HUDEP-2 (cell line): ENCODE results near the gene PLAU.
"Not testable (repeated sequence)": the region's sequence is repeated elsewhere in the genome, so short reads cannot be mapped to it uniquely, and the experiment has no call there.

Experiments used
- DNase-seq, 76 experiments: peaks; one replicate each; lab custom pipeline; 2025; ENCODE audit not compliant: unreplicated experiment in 76 of 76; lab: John Stamatoyannopoulos, UW

PLAU gene

DNA sequence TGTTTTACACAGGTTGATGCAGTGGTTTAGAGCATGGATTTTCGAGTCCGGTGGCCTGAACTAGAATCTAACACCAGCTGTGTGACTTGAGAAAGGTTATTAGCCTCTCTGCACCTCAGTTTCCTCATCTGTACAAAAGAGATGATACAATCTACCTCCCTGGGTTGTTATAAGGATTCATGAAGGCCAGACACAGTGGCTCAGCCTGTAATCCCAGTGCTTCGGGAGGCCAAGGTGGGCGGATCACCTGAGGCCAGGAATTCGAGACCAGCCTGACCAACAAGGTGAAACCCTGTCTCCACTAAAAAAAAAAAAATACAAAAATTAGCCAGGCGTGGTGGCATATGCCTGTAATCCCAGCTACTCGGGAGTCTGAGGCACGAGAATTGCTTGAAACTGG, 8.5 kb downstream of the PLAU start:
- DNase-seq = not testable (repeated sequence)

DNA sequence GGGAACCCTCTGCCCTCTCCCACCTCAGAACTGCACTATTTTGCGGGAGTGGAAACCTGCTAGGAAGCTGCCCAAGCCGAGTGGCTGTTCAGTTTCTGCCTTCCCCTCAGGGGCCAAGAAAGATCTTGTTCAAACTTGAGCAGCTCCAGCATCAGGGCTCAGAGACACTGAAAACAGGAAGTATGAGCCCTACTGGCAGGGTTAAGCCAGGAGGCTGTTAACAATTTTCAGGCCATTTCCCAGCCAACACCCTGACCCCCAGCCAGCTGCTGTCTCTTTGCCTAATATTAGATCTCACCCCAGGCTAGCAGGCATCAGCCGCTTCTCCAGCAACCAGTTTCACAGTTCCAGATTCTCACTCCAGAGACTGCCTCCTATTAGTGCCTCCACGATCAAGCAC, 9.2 kb downstream of the PLAU start:
- no peak for DNase-seq

DNA sequence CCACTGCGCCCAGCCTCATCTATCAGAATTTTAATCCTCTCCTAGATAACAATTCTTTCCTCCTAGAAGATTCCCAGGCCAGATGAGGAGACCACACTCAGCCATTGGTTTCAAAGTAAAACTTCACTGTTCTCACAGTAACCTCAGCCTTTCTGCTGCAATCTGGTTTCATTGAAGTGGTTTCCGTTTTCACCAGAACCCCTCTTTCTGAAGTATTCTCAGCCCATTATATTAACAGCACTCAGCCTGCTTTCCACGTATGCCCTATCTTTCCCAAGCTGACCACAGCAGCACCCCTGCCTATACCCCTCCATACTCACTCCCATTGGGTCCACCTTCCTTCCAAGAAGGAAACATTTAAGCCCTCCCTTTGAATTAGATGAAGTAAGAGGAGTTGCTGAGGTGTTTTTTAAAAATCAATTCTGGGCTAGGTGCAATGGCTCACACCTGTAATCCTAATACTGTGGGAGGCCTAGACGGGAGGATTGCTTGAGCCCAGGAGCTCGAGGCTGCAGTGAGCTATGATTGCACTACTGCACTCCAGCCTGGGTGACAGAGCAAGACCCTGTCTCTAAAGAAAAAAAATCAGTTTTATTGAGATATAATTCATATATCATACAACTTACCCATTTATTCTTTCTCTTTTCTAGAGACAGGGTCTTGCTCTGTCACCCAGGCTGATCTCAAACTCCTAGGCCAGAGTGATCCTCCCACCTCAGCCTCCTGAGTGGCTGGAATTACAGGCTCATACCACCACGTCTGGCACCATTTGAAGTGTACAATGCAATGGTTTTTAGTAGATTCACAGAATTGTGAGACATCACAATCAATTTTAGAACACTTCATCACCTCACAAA, 11.3 kb downstream of the PLAU start:
- DNase-seq = no peak

DNA sequence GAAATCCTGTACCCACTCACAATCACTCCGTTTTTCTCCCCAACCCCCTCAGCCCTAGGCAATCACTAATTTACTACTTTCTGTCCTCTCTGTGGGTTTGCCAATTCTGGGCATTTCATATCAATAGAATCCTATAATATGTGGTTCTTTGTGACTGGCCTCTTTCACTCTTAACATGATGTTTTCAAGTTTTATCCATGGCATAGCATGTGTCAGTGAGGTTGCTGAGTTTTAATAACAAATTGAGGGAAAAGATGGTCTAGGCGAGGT, 11.9 kb downstream of the PLAU start:
- no peak for DNase-seq

DNA sequence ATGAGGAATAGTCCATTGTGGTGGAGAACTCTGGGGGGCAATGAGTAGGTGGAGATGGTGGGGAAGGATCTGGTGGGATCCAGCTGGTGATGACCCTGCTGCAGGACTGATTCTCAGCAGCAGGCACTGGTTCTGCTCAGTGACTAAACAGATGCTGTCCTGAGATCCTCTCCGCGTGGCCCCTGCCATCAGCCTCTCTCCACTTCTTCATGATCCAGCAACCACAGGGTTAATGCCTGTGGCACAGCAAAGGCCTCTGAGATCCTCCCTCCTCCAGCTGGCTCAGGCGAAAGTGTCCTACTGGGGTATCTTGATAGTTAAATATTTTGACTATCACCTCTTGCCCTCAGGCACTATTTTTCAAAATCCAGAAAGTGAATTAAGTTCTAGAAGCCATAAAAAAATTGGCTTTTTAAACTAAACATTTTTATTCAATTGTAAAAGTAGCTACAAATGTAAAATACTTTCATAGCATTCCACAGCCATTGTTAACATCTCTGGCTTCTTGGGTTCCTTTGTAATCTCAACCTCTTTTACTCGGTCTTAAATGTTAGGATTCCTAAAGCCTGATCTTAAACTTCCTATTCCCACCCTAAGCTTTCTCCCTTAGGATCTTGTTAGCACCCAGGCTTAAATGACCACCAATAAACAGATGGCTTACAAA, 13.1 kb downstream of the PLAU start:
- no peak for DNase-seq

DNA sequence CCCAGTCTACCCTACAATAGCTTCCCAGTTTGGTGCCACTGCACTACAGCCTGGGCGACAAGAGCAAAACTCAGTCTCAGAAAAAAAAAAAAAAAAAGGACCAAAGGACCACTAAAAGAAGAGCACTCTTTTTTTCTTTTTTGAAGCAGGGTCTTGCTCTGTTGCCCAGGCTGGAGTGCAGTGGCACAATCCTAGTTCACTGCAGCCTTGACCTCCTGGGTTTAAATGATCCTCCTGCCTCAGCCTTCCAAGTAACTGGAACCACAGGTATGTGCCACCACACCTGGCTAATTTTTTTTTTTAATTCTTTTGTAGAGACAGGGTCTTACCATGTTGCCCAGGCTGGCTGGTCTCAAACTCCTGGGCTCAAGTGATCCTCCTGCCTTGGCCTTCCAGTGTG, 14.0 kb downstream of the PLAU start:
- no peak for DNase-seq

DNA sequence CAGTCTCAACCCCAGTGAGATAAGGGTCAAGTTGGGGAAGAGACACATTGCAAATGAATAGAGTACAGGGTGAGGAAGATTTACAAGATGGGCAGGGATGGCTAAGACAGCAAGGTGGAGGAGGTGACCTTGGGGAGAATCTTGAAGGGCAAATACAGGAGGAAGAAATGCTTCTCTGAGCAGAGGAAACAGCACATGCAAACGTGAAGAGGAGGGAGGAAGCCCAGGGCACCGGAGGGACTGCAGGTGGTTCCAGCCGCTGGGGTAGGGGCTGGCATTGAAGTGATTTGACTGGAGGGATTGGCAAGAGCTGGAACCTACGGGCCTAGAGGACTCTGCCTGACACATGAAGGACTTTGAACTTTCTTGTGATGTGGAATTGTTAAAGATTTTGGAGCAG, 14.6 kb downstream of the PLAU start:
- DNase-seq = no peak

DNA sequence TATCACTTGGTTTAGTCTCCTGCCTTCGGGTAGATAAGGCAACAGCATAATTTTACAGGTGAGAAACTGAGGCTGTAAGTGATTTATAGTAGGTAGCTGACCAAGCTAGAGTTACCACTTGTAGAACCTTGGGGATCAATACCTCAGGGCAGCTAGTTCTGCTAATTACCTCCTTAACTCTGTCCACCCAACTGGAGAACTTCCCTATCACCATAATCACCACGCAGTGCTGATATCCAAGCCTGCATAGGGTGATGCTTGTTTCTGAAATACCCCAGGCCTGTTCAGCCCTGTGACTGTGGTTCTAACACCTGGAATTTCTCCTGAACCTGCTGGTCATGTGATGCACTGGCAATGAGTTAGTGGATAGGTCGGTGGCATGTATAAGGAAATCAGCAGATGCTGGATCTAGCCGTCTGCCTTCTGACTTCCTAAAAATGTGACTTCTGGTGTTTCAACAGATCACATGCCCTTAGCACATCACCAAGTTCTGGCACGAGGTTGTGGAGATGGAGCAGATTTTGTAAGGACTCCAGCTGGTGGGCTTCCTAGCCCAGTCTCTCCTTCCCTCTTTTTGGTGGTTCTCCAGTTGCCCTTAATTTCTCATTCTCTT, 15.3 kb downstream of the PLAU start:
- no peak for DNase-seq

DNA sequence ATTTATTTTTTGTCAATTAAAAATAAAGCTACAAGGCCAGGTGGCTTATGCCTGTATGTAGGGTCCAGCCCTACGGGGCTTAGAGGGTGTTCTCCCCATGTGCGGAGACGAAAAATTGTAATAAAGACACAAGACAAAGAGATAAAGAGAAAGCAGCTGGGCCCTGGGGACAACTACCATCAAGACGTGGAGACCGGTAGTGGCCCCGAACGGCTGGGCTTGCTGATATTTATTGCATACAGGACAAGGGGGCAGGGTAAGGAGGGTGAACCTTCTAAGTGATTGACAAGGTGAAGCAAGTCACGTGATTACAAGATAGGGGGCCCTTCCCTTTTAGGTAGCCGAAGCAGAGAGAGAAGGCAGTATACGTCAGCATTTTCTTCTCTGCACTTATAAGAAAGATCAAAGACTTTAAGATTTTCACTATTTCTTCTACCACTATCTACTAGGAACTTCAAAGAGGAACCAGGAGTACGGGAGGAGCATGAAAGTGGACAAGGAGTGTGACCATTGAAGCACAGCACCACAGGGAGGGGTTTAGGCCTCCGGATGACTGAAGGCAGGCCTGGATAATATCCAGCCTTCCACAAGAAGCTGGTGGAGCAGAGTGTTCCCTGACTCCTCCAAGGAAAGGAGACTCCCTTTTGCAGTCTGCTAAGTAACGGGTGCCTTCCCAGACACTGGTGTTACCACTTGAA, 19.8 kb downstream of the PLAU start:
- DNase-seq = not testable (repeated sequence)

DNA sequence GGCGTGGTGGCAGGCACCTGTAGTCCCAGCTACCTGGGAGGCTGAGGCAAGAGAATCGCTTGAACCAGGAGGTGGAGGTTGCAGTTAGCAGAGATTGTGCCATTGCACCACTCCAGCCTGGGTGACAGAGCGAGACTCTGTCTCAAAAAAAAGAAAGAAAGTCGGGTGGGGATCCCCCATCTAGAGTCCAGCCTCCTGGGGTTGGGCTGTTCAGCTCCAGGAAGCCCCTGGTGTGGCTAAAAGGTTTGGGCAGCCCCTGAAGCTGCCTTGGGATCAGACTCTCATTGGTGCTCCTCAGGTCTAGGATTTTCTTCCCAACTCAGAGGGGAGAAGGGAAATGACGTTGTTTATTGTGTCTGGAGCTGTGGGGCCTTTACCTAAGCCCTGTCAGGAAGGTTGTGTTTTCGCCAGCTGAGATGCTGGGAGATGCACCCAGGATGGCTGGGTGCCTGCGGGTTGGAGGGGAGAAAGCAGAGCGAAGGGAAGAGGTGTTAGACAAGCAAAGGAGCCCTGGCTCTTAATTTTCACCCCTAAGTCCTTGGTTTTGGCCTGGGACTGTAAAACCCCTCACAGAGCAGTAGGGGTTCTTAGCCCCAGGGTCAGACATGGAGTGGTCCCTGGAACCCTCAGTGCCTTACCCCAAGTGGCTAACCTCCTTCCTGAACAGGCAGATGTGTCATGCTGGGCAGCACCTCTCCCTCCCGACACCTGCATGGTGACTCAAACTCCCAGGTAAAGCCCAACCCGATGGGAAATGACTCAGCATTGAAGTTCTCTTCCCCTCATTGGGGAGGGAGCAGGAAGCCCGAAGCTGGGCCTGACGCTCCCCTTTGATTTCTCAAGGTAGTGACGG, 21.1 kb downstream of the PLAU start:
- DNase-seq = no peak

DNA sequence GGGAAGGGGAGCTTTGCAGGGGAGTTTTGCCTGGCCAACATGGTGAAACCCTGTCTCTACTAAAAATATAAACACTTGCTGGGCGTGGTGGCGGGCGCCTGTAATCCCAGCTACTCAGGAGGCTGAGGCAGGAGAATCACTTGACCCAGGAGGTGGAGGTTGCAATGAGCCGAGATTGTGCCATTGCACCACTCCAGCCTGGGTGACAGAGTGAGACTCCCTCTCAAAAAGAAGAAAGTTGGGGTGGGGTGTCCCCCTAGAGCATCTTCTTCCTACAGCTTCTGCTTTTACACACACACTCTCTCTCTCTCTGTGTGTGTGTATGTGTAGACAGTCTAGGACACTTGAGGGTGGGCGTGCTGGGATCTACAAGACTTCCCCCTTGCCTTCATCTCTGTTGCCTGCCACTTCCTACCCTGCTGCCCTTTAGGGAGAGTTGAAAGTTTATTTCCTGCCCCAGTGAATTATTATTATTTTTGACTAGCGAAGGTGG, 21.7 kb downstream of the PLAU start:
- no peak for DNase-seq

DNA sequence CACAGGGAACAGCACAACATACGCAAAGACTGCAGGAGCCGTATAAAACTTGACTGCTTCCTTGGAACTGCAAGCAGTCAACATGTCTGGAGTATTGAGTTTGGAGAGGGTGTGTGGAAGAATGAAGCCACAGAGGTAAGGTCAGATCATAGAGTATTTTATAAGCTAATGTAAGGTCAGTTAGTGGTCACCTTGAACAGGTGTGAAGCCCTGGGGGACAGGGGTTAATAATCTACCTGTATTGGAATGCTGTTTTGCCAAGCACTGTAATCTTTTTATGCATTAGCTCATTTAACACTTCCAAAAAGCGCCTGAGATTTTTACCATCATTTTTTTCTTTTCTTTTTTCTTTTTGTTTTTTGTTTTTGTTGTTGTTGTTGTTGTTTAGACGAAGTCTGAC, 23.1 kb downstream of the PLAU start:
- no peak for DNase-seq

DNA sequence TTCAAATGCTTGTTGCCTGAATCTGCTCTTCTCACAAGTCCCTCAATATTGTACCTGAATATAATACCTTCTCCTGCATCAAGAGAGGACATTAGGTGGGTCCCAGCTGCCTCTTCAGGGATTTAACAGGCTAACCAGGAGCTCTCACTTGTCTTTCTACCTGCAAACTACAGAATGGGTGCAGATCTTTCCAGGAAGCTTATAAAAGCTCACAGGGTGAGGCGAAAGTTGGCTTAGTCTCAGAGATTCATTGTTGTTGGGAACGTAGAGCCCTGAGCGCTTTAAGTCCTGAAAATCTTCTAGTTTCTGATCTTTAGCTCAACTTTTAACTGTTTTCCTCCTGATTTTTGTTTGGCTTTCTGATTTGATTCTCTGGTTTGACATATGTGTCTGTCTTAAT, 25.0 kb downstream of the PLAU start:
- no peak for DNase-seq

DNA sequence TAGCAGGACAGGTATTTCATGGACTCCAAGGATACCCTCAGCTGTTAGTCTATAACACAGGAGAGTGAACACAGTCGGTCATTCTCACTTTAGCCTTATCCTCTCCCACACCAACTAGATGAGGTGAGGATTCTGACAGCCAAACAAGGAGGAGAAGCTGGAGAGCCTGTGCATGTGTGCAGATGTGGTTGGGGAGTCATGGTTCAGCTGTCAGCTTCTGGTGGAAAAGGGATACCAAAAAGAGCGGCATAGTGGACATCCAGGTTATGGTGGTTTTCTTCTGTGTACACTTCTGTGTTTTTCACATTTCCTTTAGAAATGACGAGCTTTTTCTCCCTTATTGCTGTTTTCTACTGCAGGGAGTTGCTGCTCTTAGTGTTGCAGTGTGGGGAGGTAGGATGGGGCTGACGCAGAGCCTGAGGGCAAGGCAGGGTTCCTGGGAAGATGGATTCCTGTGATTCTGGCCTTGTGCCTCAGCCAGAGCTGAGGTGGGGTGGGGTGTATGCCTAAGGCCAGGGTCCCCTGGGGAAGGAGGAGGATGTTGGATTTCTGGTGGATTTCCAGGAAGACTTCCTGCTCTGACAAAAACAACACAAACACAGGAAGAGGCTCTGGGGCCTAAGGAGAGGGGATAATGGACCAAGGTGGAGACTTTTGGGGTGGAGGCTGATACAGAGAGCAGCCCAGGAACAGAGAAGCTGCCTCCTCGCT, 26.6 kb downstream of the PLAU start:
- no peak for DNase-seq

DNA sequence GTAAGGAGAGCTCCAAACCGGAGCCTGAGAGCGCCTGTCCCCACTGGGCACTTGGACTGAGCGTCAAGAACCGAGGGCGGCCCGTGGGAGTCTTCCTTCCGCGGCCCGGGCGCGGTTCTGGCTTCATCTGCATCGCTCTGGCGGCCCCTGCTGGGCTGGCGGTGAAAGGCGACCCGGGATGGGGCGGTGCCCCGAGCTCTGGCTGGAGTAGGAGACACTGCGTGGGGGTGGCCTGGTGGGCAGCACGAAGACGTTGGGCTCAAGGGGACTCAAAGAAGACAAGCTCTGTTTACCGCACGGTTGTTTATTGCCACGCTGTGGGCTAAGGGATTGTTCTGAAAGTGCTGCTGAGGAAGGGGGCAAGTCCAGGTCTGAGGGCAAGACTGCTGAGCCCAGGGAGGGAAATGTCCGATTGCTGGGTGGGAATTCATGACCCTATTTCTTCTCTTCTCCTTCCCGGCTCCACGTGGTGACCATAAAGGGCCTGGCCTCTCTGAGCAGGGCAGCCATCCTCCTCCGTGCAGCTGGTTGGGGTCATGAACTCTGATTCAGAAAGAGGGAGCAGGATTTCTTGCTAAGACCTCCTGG, 29.8 kb downstream of the PLAU start:
- peak in 70 of 76 experiments; percentile 10 to 84 (median 62) for DNase-seq

DNA sequence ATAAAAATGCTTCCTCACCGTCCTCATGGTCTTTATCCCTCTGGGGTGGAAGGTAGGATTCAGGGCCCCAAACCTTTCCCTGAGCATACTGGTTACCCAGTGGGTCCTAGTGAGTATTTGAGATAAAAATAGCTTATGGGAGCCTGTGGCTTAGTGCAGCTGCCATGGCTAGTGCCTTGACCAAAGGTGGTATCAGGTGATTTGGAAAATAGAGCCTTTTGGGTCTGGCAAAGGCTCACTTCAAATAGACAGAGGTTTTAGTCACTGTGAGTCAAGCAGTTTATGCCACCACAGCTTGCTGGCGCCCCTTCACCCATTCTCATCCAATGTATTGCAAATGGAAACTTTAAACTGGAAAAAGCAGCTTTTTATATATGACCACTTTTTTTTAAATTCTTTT, 30.4 kb downstream of the PLAU start:
- DNase-seq = no peak

DNA sequence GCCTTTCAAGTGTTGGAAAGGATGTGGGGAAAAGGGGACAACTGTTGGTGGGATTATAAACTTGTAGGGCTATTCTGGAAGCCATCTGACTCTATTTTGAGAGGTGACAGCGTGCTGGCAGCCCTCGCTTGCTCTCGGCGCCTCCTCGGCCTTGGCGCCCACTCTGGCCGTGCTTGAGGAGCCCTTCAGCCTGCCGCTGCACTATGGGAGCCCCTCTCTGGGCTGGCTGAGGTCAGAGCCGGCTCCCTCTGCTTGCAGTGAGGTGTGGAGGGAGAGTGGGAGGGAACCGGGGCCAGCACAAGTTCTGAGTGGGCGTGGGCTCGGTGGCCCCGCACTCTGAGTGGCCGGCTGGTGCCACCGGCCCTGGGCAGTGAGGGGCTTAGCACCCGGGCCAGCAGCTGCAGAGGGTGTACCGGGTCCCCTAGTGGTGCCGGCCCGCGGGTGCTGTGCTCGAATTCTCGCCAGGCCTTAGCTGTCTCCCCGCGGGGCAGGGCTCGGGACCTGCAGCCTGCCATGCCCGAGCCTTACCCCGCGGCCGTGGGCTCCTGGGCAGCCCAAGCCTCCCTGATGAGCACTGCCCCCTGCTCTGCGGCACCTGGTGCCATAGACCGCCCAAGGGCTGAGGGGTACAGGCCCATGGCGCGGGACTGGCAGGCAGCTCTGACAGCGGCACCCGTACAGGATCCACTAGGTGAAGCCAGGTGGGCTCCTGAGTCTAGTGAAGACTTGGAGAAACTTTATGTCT, 33.6 kb downstream of the PLAU start:
- no peak for DNase-seq

DNA sequence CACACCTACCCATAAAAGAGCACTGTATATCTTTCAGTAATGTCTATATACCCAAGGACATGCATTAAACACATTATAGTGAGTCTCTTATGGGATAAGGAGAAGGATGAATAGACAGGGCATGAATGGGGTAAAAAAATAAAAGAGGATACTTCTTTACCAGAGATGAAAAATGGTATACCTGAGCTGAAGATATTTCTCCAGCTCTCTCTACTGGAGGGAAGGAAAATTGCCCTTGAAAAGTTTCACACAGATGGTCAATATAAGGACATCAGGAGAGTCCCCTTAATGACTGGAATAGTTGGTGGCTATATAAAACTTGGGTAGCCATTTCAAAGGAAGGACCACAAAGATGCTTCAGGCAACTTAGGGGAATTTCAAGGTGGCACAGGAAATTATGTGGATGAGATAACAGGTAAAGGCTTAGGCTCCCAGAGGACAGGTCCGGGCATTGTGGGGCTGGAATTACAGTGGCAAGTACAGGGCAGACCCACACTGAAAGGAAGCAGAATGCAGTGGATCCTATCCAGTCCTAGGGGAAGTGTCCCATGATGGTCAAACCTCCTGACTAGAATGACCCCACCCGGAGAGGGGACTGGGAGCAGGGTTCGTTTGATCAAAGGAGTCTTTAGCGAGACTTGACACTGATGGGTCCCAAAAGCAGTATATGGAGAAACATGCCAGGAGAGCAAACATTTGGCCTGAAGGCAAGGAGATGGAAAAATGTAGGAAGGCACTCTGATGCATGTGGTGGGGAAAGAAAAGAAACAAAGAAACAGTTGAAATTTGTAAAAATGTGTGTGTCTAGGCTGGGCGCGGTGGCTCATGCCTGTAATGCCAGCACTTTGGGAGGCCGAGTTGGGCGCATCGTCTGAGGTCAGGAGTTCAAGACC, 35.6 kb downstream of the PLAU start:
- no peak for DNase-seq
